Measurements from ENCODE around the gene CACTIN. TPM values are rescaled to one million over a fixed set of nuclear protein-coding genes. Genes with fewer than 3 reads are reported as not detected.
A peak's percentile ranks its signal among the peaks of the same experiment; 100 is the strongest.

The CACTIN gene
- total and polyA plus RNA-seq, 2 of the 4 experiments (the other 2 are of a cell fraction) = 10.8 to 19.5 TPM

GRCh38 chr19:3655402-3656072 is 28.9 kb upstream of the CACTIN start (continued):
- no peak for TF ChIP-seq CHD1 (IDR thresholded peaks at IDR 0.05; ENCODE audit: low read depth, low read length)

DNA sequence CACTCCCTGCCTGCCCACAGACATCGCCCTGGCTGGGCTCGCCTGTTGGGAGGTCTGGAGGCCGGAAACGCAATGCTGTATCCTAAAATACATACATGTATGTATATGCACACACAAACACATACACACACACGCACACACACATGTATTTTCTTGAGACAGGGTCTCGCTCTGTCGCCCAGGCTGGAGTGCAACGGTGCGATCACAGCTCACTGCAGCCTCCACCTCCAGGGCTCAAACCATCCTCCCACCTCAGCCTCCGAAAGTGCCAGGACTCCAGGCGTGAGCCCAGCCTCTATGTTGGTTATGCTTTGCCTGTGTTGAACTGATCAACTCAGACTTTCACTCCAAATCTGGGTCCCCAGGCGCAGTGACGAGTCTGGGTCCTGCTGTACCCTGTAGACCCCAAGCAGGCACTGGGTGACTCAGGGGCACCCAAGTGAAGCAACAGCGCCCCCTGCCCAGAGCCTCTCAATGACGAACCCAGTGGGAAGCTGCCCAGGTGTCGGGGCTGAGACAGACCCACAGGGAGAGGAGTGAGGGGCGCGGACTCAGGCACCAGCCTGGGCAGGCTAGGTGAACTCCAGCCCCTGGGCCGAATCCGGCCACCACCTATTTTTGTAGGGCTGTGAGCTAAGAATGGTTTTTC is 27.4 kb upstream of the CACTIN start:
- DNase-seq (no peak), ATAC-seq (ENCODE audit: low read depth) (no peak)
- H3K27me3 ChIP-seq (ENCODE audit: control insufficient read depth, insufficient read depth, low read length) = no peaks in the 10 kb centered on the region
- no peaks in the 10 kb centered on the region for H3K9me3 ChIP-seq (ENCODE audit: control insufficient read depth, insufficient read depth, low read length)
- WGBS, 2 experiments (ENCODE audit: extremely low coverage in 2 of 2, insufficient read length in 1 of 2) = 97% methylated on average over 12 of the region's 20 CpGs; no CpG with 5 or more reads in 1 of the 2 experiments
- H3K4me3 ChIP-seq (ENCODE audit: insufficient read depth, low read depth, low read length) = no peak overlapping the region
- no peak overlapping the region for H4K5ac ChIP-seq (ENCODE audit: low read depth, low read length)
- no peak overlapping the region for H3K18ac ChIP-seq (ENCODE audit: low read depth, low read length)
- intact Hi-C loops (cut with micrococcal nuclease) (no loop called here), dilution Hi-C loops (cut with HindIII; ENCODE audit: low sequenced_read_pairs, unreplicated experiment) (no loop called here), in situ Hi-C loops (cut with MboI; ENCODE audit: low sequenced_read_pairs) (no loop called here)
- no peak for TF ChIP-seq POLR2A (IDR thresholded peaks at IDR 0.05; ENCODE audit: low read depth, low read length)
- 0 out of 2 replicates have a peak, but pooled peaks have one; percentile 15 for TF ChIP-seq CTCF (conservative IDR thresholded peaks at IDR 0.05; ENCODE audit: low read depth, low read length)
- TF ChIP-seq MAFK (IDR thresholded peaks at IDR 0.05; ENCODE audit: low read depth, low read length) = no peak
- peaks cover 54% of the 10 kb centered on the region for H3K36me3 ChIP-seq (ENCODE audit: control insufficient read depth, insufficient read depth, low read length)
- H3K79me1 ChIP-seq (ENCODE audit: low read depth in 1 of 2, low read length in 2 of 2) = peaks cover 6 to 16% of the 10 kb centered on the region in 2 experiments
- no peak overlapping the region for H4K91ac ChIP-seq (ENCODE audit: insufficient read depth, low read depth, low read length)
- peak overlapping the region; percentile 70 for H2AK9ac ChIP-seq (replicated peaks; ENCODE audit: low read depth, low read length, poor library complexity)
- no peak overlapping the region for H3K4ac ChIP-seq (ENCODE audit: low read depth, low read length)
- no TSS peak for BruUV-seq (replicated peaks)
- peaks cover 3% of the 10 kb centered on the region; the same call in 1 of the 2 replicates for H3K9me1 ChIP-seq (ENCODE audit: insufficient read depth, low read length)
- no peak overlapping the region for H2AFZ ChIP-seq (replicated peaks; ENCODE audit: low read length, poor library complexity)
- H2BK20ac ChIP-seq (ENCODE audit: low read depth, low read length) = no peak overlapping the region
- H3K23ac ChIP-seq (ENCODE audit: low read depth, low read length) = no peak overlapping the region
- H3K4me2 ChIP-seq (ENCODE audit: low read depth, low read length) = no peak overlapping the region
- H3K27ac ChIP-seq (ENCODE audit: insufficient read depth, low read length) = no peak overlapping the region
- no peak overlapping the region; the same call in 2 of the 3 replicates for H2BK15ac ChIP-seq (ENCODE audit: low read depth, low read length)
- ChIA-PET CTCF (no interaction called here), POLR2A (ENCODE audit: unreplicated experiment) (no interaction called here)
- no peaks in the 10 kb centered on the region for H4K20me1 ChIP-seq (ENCODE audit: insufficient read depth, low read length)
- no peak overlapping the region for H3K9ac ChIP-seq (ENCODE audit: low read depth, low read length)
- H2AK5ac ChIP-seq (ENCODE audit: low read depth, low read length) = peak overlapping the region; percentile 73; the same call in 1 of the 2 replicates
- H2BK5ac ChIP-seq (ENCODE audit: low read depth, low read length, poor library complexity, severe bottlenecking) = no peak overlapping the region
- H3K56ac ChIP-seq (ENCODE audit: extremely low read depth, insufficient read depth, low read length) = no peak overlapping the region
- no peak overlapping the region for H3K14ac ChIP-seq (replicated peaks; ENCODE audit: low read depth, low read length)
- no peak overlapping the region for H4K8ac ChIP-seq (ENCODE audit: low read depth in 2 of 2, low read length in 2 of 2)
- H2BK120ac ChIP-seq (ENCODE audit: low read depth, low read length) = no peak overlapping the region
- H3K4me1 ChIP-seq (ENCODE audit: control insufficient read depth, insufficient read depth, low read length) = peaks cover 3% of the 10 kb centered on the region

Measured in IMR-90 (cell line).